MCF 10A (cell line): ENCODE data around the gene MOSMO. TPM values are rescaled to one million over a fixed set of nuclear protein-coding genes. Genes with fewer than 3 reads are reported as not detected.

Source experiments
- BruUV-seq: library from RNA; stranded (reverse); fragments of 400-500 nt; replicated peaks from 2 replicates; lab custom pipeline; 2021; lab: Mats Ljungman, UMichigan
- CTCF ChIA-PET: fragments of 300-600 bp; sonication (Branson Sonifier 250); formaldehyde crosslinking; extraction: SDS; loops from one replicate; lab custom pipeline; 2021; ENCODE audit warnings: antibody characterized with exemption, inconsistent platforms; lab: Yijun Ruan, JAX
- POLR2A ChIA-PET: fragments of 300-600, 350-650 bp; sonication (Branson Sonifier 250); formaldehyde crosslinking; extraction: SDS; loops from one replicate; lab custom pipeline; 2020; ENCODE audit warnings: antibody characterized with exemption, inconsistent platforms; lab: Yijun Ruan, JAX
- DNase-seq: peaks from one replicate; pipeline ENCODE4 v3.0.0-alpha.2; 2018; ENCODE audit not compliant: unreplicated experiment
- H3K27ac Mint-ChIP-seq: one replicate; pipeline ENCODE4 v1.8.0; 2022; ENCODE audit warnings: mild to moderate bottlenecking, low read depth, mixed read lengths; ENCODE audit not compliant: unreplicated experiment
- H3K27me3 Mint-ChIP-seq: one replicate; pipeline ENCODE4 v1.8.0; 2022; ENCODE audit warnings: mixed read lengths; ENCODE audit not compliant: insufficient read depth, unreplicated experiment
- H3K36me3 Mint-ChIP-seq: one replicate; pipeline ENCODE4 v1.8.0; 2022; ENCODE audit warnings: mild to moderate bottlenecking, moderate library complexity, mixed read lengths; ENCODE audit not compliant: insufficient read depth, unreplicated experiment
- H3K4me1 Mint-ChIP-seq: one replicate; pipeline ENCODE4 v1.8.0; 2022; ENCODE audit warnings: mixed read lengths; ENCODE audit not compliant: insufficient read depth, unreplicated experiment
- H3K4me3 Mint-ChIP-seq: one replicate; pipeline ENCODE4 v1.8.0; 2022; ENCODE audit warnings: mild to moderate bottlenecking, moderate library complexity, mixed read lengths; ENCODE audit not compliant: unreplicated experiment
- H3K9me3 Mint-ChIP-seq: one replicate; pipeline ENCODE4 v1.8.0; 2022; ENCODE audit warnings: mixed read lengths; ENCODE audit not compliant: unreplicated experiment
- CTCF ChIP-seq: fragments of 200-600 bp; IDR thresholded peaks from one replicate; pipeline ENCODE4 v1.8.0; 2022; ENCODE audit warnings: antibody characterized with exemption, mild to moderate bottlenecking; ENCODE audit not compliant: unreplicated experiment
- intact Hi-C: fragments of 100-400 bp; cut with micrococcal nuclease; formaldehyde crosslinking; loops from 2 replicates; pipeline ENCODE4 v1.14.1; 2022
- total RNA-seq: library from RNA; stranded (reverse); gene quantifications from 2 replicates; pipeline ENCODE4 v1.2.3, GENCODE V29; 2022

MOSMO gene
- total RNA-seq, 1 experiment from 2014 or later: 16.4 TPM

GRCh38 chr16:22004341-22004740 is 3.6 kb upstream of the MOSMO start:
- Mint-ChIP-seq H3K27ac (no peak overlapping the region), H3K4me1 (peaks cover 21% of the 10 kb centered on the region), H3K9me3 (no peaks in the 10 kb centered on the region), H3K36me3 (no peaks in the 10 kb centered on the region), H3K27me3 (no peaks in the 10 kb centered on the region), H3K4me3 (no peak overlapping the region)
- ChIA-PET CTCF (interaction anchor here (0.8 to 17.1 kb wide), 6 partner anchors 11 to 184 kb away, joined by 3 to 502 read pairs (median 6); no protein-coding TSS in a partner anchor), POLR2A (interaction anchor here (6.5 kb wide), 1 partner anchor 74 kb away, joined by 78 read pairs; no protein-coding TSS in a partner anchor)
- TF ChIP-seq CTCF: no peak
- no peak for DNase-seq
- BruUV-seq: no TSS peak
- intact Hi-C loops: no loop called here

DNA sequence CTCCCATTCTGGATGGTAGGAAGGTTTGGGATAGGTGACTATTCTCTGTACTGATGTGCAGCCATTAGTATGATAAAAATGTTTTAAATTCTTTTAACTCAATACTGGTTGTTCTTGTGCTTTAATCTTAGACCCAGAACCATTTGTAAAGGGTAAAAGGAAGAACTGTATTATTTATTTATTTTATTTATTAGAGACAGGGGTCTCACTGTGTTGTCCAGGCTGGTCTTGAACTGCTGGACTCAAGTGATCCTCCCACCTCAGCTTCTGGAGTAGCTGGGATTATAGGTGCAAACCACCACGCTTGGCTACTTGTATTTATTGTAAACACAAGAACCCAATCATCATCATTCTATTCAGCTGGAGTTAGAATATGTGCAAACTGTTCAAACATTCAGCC is 2.2 kb upstream of the MOSMO start:
- H3K4me3 Mint-ChIP-seq: no peak overlapping the region
- no peak overlapping the region for H3K27ac Mint-ChIP-seq
- no TSS peak for BruUV-seq
- H3K4me1 Mint-ChIP-seq: peaks cover 28% of the 10 kb centered on the region
- no peaks in the 10 kb centered on the region for H3K9me3 Mint-ChIP-seq
- no peaks in the 10 kb centered on the region for H3K27me3 Mint-ChIP-seq
- ChIA-PET POLR2A (interaction anchor here (3.3 to 6.5 kb wide), 4 partner anchors 22 to 184 kb away, joined by 26 to 78 read pairs (median 61); no protein-coding TSS in a partner anchor), CTCF (interaction anchor here (0.6 to 17.1 kb wide), 7 partner anchors 9 to 291 kb away, joined by 3 to 502 read pairs (median 4); partner anchors contain the start of gene POLR3E)
- no peak for DNase-seq
- peaks cover 8% of the 10 kb centered on the region for H3K36me3 Mint-ChIP-seq
- intact Hi-C loops: no loop called here
- no peak for TF ChIP-seq CTCF

DNA sequence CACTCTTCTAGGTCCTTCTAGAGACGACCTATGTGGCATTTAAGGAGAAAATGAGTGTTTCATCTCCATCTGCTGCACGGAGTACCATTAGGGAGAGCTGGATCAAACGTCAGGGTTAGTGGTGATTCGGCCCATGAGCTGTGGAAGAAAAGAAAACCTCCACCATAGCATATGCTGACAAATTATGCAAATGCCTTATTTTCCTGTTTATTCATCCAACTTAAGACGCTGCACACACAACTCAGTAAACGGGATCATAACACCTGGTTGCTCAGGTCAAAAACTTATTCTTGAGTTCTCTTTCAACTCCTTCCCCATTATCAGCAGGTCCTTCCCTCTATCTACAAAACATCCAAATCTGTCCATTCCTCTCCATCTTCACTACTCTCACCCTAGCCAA is 1.3 kb upstream of the MOSMO start:
- Mint-ChIP-seq H3K9me3 (no peaks in the 10 kb centered on the region), H3K4me1 (peaks cover 27% of the 10 kb centered on the region), H3K27ac (no peak overlapping the region), H3K36me3 (peaks cover 9% of the 10 kb centered on the region), H3K27me3 (no peaks in the 10 kb centered on the region), H3K4me3 (peak overlapping the region; percentile 90)
- ChIA-PET POLR2A (interaction anchor here (1.0 to 6.5 kb wide), 8 partner anchors 13 to 184 kb away, joined by 3 to 78 read pairs (median 24); partner anchors contain the start of gene UQCRC2), CTCF (interaction anchor here (0.6 to 17.1 kb wide), 10 partner anchors 8 to 290 kb away, joined by 3 to 502 read pairs (median 4); partner anchors contain the start of gene POLR3E)
- intact Hi-C loops: no loop called here
- BruUV-seq: no TSS peak
- no peak for TF ChIP-seq CTCF
- DNase-seq: no peak

- BruUV-seq: no TSS peak
- H3K9me3 Mint-ChIP-seq: no peaks in the 10 kb centered on the region
- peak overlapping the region; percentile 25 for H3K27ac Mint-ChIP-seq
- no peak for DNase-seq
- intact Hi-C loops: no loop called here
- peaks cover 26% of the 10 kb centered on the region for H3K4me1 Mint-ChIP-seq
- H3K36me3 Mint-ChIP-seq: peaks cover 9% of the 10 kb centered on the region
- H3K4me3 Mint-ChIP-seq: peak overlapping the region; percentile 90
- ChIA-PET CTCF (interaction anchor here (0.6 to 17.1 kb wide), 12 partner anchors 8 to 182 kb away, joined by 3 to 502 read pairs (median 4); no protein-coding TSS in a partner anchor), POLR2A (interaction anchor here (1.0 to 6.5 kb wide), 11 partner anchors 10 to 192 kb away, joined by 3 to 78 read pairs (median 14); partner anchors contain the start of gene UQCRC2)
- TF ChIP-seq CTCF: no peak
- no peaks in the 10 kb centered on the region for H3K27me3 Mint-ChIP-seq
Observed at GRCh38 chr16:22007159-22007508, 777 bp upstream of the MOSMO start.
